Loucy (cell line): ENCODE data around the gene LMNTD1.

ENCODE experiments used
- H2AFZ ChIP-seq: fragments of 200-600 bp; sonication (generic); 2 replicates; pipeline ENCODE4 v1.6.0; 2016; ENCODE audit warnings: antibody characterized with exemption, mild to moderate bottlenecking, low read length, moderate library complexity
- H3F3A ChIP-seq: fragments of 200-600 bp; 2 replicates; pipeline ENCODE4 v1.6.0; 2016; ENCODE audit warnings: antibody characterized with exemption, low read depth, mild to moderate bottlenecking
- H3K27me3 ChIP-seq: fragments of 200-600 bp; sonication (generic); 2 replicates; pipeline ENCODE4 v1.6.1; 2014; ENCODE audit warnings: low read length, mild to moderate bottlenecking; ENCODE audit not compliant: insufficient read depth, poor library complexity, severe bottlenecking
- H3K36me3 ChIP-seq: fragments of 200-600 bp; sonication (generic); 2 replicates; pipeline ENCODE4 v1.6.1; 2016; ENCODE audit warnings: low read length; ENCODE audit not compliant: insufficient read depth
- H3K4me1 ChIP-seq: fragments of 200-600 bp; sonication (generic); 2 replicates; pipeline ENCODE4 v1.5.1; 2014; ENCODE audit warnings: low read length, mild to moderate bottlenecking; ENCODE audit not compliant: insufficient read depth, poor library complexity, severe bottlenecking
- H3K4me2 ChIP-seq: fragments of 200-600 bp; sonication (generic); 2 replicates; pipeline ENCODE4 v1.6.0; 2014; ENCODE audit warnings: antibody characterized with exemption, low read length, low read depth, mild to moderate bottlenecking; ENCODE audit not compliant: poor library complexity, severe bottlenecking
- H3K4me3 ChIP-seq: fragments of 200-600 bp; sonication (generic); 2 replicates; pipeline ENCODE4 v1.5.1; 2014; ENCODE audit warnings: low read length, mild to moderate bottlenecking, mixed read lengths; ENCODE audit not compliant: poor library complexity, severe bottlenecking
- H3K79me2 ChIP-seq: fragments of 200-600 bp; sonication (generic); 2 replicates; pipeline ENCODE4 v1.6.1; 2014; ENCODE audit warnings: low read length; ENCODE audit not compliant: insufficient read depth
- H3K9ac ChIP-seq: fragments of 200-600 bp; sonication (generic); 2 replicates; pipeline ENCODE4 v1.6.0; 2014; ENCODE audit warnings: mild to moderate bottlenecking, low read depth, low read length, moderate library complexity; ENCODE audit not compliant: poor library complexity, severe bottlenecking
- H3K9me2 ChIP-seq: fragments of 200-600 bp; sonication (generic); replicated peaks from 2 replicates; pipeline ENCODE4 v1.6.1; 2016; ENCODE audit warnings: low read depth, low read length, mixed read lengths
- H3K9me3 ChIP-seq: fragments of 200-600 bp; sonication (generic); 2 replicates; pipeline ENCODE4 v1.6.1; 2014; ENCODE audit warnings: mild to moderate bottlenecking, antibody characterized with exemption, low read length, low read depth; ENCODE audit not compliant: insufficient read depth
- H4K20me1 ChIP-seq: fragments of 200-600 bp; sonication (generic); 2 replicates; pipeline ENCODE4 v1.6.0; 2014; ENCODE audit warnings: antibody characterized with exemption, low read length, mild to moderate bottlenecking; ENCODE audit not compliant: insufficient read depth, poor library complexity, severe bottlenecking
- EZH2phosphoT487 ChIP-seq: fragments of 200-600 bp; IDR thresholded peaks from 2 replicates; pipeline ENCODE4 v1.6.1; 2018; ENCODE audit warnings: antibody characterized with exemption, mild to moderate bottlenecking, moderate library complexity, borderline replicate concordance
- TF ChIP-seq, protein P1 (sequence below): fragments of 200-600 bp; sonication (generic); conservative IDR thresholded peaks from 2 replicates; pipeline ENCODE4 v1.5.1; 2014; ENCODE audit warnings: mild to moderate bottlenecking, antibody characterized with exemption, low read length

The LMNTD1 gene

DNA sequence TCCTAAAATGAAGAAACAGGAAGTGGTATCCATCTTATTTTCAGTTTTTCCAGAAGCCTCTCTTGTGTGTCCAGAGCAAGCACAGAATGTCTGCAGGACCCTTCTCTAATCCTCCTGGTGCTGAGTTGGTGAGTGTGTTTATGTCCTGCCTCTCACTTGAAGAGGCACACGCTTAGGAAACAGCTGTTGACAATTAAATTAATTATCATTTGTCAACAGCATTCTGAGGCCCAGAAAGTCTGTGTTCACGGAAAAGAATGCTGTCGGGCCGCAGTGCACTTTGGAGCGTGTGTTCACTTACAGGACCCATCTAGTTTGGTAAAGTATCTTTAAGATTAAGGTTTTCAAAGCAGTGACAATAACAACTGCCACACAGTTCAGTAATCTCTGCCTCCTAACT, 70.5 kb downstream of the LMNTD1 start:
- Histone ChIP-seq H3K4me2 (no peak overlapping the region), H3K4me1 (no peaks in the 10 kb centered on the region), H3F3A (no peaks in the 10 kb centered on the region), H3K36me3 (no peaks in the 10 kb centered on the region), H3K27me3 (no peaks in the 10 kb centered on the region), H3K79me2 (no peaks in the 10 kb centered on the region), H3K9me3 (no peaks in the 10 kb centered on the region), H3K9me2 (no peaks in the 10 kb centered on the region), H3K9ac (no peak overlapping the region), H3K4me3 (no peak overlapping the region), H4K20me1 (no peaks in the 10 kb centered on the region), H2AFZ (no peak overlapping the region)
- TF ChIP-seq, protein P1, sequence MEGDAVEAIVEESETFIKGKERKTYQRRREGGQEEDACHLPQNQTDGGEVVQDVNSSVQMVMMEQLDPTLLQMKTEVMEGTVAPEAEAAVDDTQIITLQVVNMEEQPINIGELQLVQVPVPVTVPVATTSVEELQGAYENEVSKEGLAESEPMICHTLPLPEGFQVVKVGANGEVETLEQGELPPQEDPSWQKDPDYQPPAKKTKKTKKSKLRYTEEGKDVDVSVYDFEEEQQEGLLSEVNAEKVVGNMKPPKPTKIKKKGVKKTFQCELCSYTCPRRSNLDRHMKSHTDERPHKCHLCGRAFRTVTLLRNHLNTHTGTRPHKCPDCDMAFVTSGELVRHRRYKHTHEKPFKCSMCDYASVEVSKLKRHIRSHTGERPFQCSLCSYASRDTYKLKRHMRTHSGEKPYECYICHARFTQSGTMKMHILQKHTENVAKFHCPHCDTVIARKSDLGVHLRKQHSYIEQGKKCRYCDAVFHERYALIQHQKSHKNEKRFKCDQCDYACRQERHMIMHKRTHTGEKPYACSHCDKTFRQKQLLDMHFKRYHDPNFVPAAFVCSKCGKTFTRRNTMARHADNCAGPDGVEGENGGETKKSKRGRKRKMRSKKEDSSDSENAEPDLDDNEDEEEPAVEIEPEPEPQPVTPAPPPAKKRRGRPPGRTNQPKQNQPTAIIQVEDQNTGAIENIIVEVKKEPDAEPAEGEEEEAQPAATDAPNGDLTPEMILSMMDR: no peak
- no peak for TF ChIP-seq EZH2phosphoT487

DNA sequence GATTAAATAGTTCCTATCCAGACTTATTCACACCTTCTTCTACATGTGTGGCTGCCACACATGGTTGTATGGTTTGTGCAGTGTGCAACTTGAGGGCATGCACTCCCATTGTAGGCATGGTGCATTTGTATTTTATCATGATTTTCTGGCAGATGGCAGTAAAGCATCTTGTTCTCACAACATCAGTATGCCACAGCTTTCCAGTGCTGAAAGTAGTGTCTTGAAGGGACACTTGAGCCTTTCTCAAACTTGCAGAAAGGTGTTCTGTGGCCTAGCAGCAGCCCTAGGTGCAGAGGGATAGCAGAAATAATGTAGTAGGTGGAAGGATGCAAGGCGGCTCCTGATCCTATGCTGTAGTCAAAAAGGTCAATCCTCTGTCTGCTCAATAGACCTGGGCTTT, 72.9 kb downstream of the LMNTD1 start:
- Histone ChIP-seq H3K4me1 (no peaks in the 10 kb centered on the region), H3K79me2 (no peaks in the 10 kb centered on the region), H3K9me3 (no peaks in the 10 kb centered on the region), H3F3A (no peaks in the 10 kb centered on the region), H3K4me2 (no peak overlapping the region), H3K4me3 (no peak overlapping the region), H3K9me2 (no peaks in the 10 kb centered on the region), H3K36me3 (no peaks in the 10 kb centered on the region), H4K20me1 (no peaks in the 10 kb centered on the region), H3K27me3 (no peaks in the 10 kb centered on the region), H2AFZ (no peak overlapping the region), H3K9ac (no peak overlapping the region)
- TF ChIP-seq EZH2phosphoT487: no peak
- TF ChIP-seq, protein P1: peak; percentile 27

DNA sequence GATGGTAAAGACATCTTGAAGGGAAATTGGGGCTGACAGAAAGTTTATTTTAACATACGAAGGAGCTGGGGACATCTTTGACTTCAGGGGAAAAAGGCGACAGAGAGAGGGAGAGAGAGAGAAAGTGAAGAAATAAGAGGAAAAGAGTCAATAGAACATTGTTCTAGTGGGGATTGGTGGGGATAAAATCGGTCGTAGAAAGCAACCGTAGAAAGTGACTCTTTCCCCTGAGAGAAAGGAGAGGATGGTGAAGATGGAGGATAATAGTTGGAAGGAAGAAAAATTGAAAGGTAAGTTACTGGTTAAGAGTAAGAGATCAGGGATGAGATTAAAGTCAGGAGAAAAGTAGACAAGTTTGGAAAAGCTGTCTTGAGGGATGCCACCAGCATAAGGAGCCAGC, 75.9 kb downstream of the LMNTD1 start:
- Histone ChIP-seq H3K4me1 (no peaks in the 10 kb centered on the region), H3K36me3 (no peaks in the 10 kb centered on the region), H3K79me2 (no peaks in the 10 kb centered on the region), H2AFZ (no peak overlapping the region), H4K20me1 (no peaks in the 10 kb centered on the region), H3K27me3 (no peaks in the 10 kb centered on the region), H3K4me2 (no peak overlapping the region), H3K9me2 (no peaks in the 10 kb centered on the region), H3K9me3 (no peaks in the 10 kb centered on the region), H3K9ac (no peak overlapping the region), H3K4me3 (no peak overlapping the region), H3F3A (no peaks in the 10 kb centered on the region)
- TF ChIP-seq, protein P1: no peak
- TF ChIP-seq EZH2phosphoT487: no peak
